Urinary bladder (tissue), 4 donors: Measurements from ENCODE around the gene SDR42E1. TPM values are rescaled to one million over a fixed set of nuclear protein-coding genes. Genes with fewer than 3 reads are reported as not detected.

Experiments used
- DNase-seq: peaks from one replicate; pipeline ENCODE4 v3.0.0-alpha.2; 2015; ENCODE audit errors: extremely low spot score
- H3K27ac ChIP-seq: one replicate; pipeline ENCODE4 v1.5.1; 2013; ENCODE audit warnings: low read depth, mild to moderate bottlenecking, moderate library complexity
- H3K36me3 ChIP-seq: one replicate; pipeline ENCODE4 v1.6.1; 2013; ENCODE audit warnings: mild to moderate bottlenecking, moderate library complexity; ENCODE audit not compliant: insufficient read depth
- H3K4me1 ChIP-seq: one replicate; pipeline ENCODE4 v1.6.1; 2013; ENCODE audit warnings: mild to moderate bottlenecking, moderate library complexity; ENCODE audit not compliant: insufficient read depth
- H3K4me3 ChIP-seq: one replicate; pipeline ENCODE4 v1.5.1; 2013; ENCODE audit warnings: low read depth, low read length
- WGBS: extraction: QIAGEN DNeasy Blood & Tissue Kit; methylation state at CpG from one replicate; pipeline ENCODE4 v1.1.7; 2013; 5-methylcytosine and 5-hydroxymethylcytosine counted together
- polyA plus RNA-seq: library from polyadenylated mRNA; stranded (reverse); fragments of 200-250 nt; gene quantifications from one replicate; pipeline ENCODE4 v1.2.3, GENCODE V29; 2013
- total RNA-seq: library from RNA; depleted of rRNA; stranded (reverse); fragments of >200 nt; gene quantifications from one replicate; pipeline ENCODE4 v1.2.3, GENCODE V29; 2014
- donor health status: healthy with polysubstance abuse.
- donor health status: healthy.

Gene SDR42E1
- total and polyA plus RNA-seq, 2 donors: 1.3 to 5.3 TPM

DNA sequence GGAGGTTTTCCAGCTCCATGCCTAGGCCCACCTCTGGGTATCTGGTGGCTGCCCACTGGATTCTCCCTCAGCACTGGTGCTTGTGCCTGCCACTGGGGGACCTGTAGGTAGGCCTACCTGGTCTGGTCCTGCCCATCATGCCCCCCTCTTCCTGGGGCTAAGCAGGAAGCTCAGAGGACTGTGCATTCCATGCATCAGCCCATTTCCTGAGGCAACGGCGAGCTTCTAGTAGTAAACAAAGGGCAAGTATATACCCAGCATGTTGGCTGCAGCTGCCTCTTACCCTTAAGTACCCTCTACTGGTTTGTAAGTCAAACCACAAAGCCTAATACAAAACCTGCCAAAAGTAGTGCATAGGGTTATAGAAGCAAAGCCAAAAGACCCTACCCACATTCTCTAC is 37.5 kb downstream of the SDR42E1 start:
- H3K4me3 ChIP-seq: no peak overlapping the region
- WGBS: 75% methylated on average over 2 of the region's 2 CpGs
- H3K36me3 ChIP-seq: no peaks in the 10 kb centered on the region
- H3K4me1 ChIP-seq: no peaks in the 10 kb centered on the region
- H3K27ac ChIP-seq: no peak overlapping the region
- DNase-seq: no peak

DNA sequence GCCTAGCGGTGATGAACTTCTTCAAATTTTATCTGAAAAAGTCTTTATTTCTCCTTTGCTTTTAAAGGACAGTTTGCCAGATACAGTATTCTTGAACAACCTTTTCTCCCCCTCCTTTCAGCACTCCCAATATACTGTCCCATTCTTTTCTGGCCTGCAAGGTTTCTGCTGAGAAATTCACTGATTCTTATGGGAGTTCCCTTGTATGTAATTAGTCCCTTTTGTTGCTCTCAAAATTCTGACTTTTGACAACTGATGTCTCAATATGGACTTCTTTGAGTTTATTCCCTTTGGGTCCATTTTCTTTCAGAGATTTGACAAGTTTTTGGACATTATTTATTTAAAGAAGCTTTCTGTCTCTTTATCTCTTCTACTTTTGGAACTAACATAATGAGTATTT is 39.4 kb downstream of the SDR42E1 start:
- Histone ChIP-seq H3K36me3 (no peaks in the 10 kb centered on the region), H3K4me3 (no peak overlapping the region), H3K27ac (no peak overlapping the region), H3K4me1 (no peaks in the 10 kb centered on the region)
- whole genome bisulfite sequencing: 94% methylated on average over 1 of the region's 1 CpG
- DNase-seq: no peak

- Histone ChIP-seq H3K27ac (no peak overlapping the region), H3K4me1 (no peaks in the 10 kb centered on the region), H3K36me3 (no peaks in the 10 kb centered on the region), H3K4me3 (no peak overlapping the region)
- DNase-seq: no peak
- WGBS: 84% methylated on average over 5 of the region's 5 CpGs
Measured at GRCh38 chr16:81967358-81967757, 43.9 kb downstream of the SDR42E1 start.

DNA sequence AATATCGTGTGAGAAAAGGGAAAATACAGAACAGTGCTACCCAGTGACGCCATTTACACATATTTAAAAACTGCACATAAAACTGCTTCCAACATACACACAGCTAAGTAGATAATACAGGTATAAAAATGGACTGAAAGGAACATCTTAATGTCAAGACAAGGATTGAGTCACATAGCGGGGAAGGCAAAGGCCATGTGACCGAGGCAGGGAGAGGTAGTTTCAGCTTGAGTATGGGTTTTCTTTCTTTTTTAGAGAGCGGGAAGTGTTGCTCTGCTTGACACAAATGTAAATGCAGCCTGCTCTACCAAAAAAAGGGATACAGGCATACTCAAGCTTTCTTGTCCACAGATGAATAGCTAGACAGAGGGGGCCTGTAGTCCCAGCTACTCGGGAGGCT is 46.5 kb downstream of the SDR42E1 start:
- H3K4me3 ChIP-seq: no peak overlapping the region
- no peak for DNase-seq
- H3K4me1 ChIP-seq: no peaks in the 10 kb centered on the region
- WGBS: 93% methylated on average over 6 of the region's 6 CpGs
- no peaks in the 10 kb centered on the region for H3K36me3 ChIP-seq
- no peak overlapping the region for H3K27ac ChIP-seq

DNA sequence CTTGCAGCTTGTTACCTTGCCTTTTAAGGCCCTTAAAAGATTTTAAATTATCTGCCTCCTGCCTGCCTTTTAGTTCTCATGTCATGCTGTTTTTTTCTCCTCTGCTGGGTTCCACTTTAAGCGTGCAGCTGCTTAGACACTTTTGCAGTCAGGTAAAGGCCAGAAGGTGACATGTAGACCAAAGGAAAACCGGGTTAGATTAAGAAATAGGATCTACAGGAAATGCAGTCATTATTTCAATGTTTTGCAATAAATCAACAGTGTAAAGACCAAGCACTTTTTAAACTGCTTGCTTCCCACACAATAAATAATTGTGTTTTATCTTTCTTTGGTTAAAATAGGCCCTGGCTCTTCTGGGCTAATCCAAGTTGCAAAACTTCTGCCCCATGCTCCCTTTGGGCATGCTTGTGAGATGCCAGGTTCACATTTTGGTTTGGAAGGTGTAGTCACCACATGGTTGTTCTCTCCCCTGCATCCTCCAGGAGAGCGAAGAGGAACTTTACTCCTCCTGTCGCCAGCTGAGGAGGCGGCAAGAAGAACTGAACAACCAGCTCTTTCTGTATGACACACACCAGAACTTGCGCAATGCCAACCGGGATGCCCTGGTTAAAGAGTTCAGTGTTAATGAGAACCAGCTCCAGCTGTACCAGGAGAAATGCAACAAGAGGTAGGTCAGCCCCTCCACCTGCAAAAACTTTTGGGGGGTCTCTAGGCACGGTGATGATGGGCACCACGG is 54.9 kb downstream of the SDR42E1 start:
- WGBS: 83% methylated on average over 9 of the region's 9 CpGs
- no peak overlapping the region for H3K4me3 ChIP-seq
- H3K4me1 ChIP-seq: no peaks in the 10 kb centered on the region
- DNase-seq: no peak
- no peaks in the 10 kb centered on the region for H3K36me3 ChIP-seq
- no peak overlapping the region for H3K27ac ChIP-seq

DNA sequence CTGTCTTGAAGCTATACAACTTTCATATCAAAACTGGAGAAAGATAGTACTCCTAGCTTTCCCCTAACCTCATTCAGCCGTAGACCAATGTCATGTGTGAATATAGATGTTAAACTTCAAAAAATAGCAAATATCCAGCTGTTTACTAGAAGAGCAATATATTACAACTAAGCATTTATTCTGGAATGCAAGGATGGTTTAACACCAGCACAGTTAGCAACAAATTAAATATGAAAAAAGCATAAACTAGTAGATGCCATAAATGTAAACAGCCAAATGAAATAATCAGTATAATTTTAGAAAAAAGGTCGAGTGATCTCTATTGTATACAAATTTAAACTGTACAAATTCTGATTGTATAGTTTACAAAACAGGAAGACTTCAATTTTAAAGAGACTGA is 59.7 kb downstream of the SDR42E1 start:
- Histone ChIP-seq H3K4me3 (no peak overlapping the region), H3K36me3 (no peaks in the 10 kb centered on the region), H3K27ac (no peak overlapping the region), H3K4me1 (no peaks in the 10 kb centered on the region)
- 70% methylated on average over 2 of the region's 2 CpGs for WGBS
- no peak for DNase-seq

DNA sequence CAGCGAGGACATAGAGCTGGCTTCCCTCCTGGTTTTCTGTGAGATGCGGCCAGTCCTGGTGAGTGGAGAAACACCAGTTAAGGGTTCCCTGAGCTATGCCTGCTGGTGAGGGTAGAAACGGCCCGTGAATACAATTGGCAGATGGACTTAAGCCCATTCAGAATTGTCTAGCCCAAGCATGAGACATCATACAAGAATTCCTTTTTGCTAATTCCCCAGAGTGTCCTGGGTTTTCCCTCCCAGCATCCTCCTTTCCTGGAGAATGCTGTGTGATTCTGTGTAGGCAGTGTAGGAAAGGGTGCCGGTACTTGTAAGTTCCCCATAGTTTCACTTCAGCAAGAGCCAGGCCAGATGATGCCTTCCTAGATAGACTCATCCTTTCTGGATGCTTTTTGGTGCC is 65.1 kb downstream of the SDR42E1 start:
- no peaks in the 10 kb centered on the region for H3K4me1 ChIP-seq
- 91% methylated on average over 5 of the region's 5 CpGs for WGBS
- no peak overlapping the region for H3K4me3 ChIP-seq
- H3K36me3 ChIP-seq: no peaks in the 10 kb centered on the region
- no peak for DNase-seq
- no peak overlapping the region for H3K27ac ChIP-seq

DNA sequence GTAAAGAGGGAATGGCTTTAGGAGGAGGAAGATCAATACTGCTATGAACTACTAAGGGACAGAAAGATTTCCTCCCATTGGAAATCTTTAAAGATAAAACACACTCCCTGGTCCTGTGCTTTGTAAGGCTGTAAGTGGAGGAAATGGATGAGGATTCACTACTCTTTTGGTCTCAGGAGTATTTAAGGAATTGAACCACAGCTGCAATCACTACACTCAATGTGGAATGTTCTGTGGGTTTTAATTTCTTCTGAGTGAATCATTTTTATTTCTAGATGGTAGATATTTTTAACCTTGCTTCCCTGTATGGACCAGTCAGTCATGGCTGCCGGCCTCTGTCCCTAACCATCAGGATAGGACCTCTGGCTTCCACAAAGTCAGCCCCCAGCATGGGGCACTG is 65.6 kb downstream of the SDR42E1 start:
- no peak for DNase-seq
- H3K4me1 ChIP-seq: no peaks in the 10 kb centered on the region
- H3K27ac ChIP-seq: no peak overlapping the region
- WGBS: 82% methylated on average over 1 of the region's 1 CpG
- H3K36me3 ChIP-seq: no peaks in the 10 kb centered on the region
- H3K4me3 ChIP-seq: no peak overlapping the region

DNA sequence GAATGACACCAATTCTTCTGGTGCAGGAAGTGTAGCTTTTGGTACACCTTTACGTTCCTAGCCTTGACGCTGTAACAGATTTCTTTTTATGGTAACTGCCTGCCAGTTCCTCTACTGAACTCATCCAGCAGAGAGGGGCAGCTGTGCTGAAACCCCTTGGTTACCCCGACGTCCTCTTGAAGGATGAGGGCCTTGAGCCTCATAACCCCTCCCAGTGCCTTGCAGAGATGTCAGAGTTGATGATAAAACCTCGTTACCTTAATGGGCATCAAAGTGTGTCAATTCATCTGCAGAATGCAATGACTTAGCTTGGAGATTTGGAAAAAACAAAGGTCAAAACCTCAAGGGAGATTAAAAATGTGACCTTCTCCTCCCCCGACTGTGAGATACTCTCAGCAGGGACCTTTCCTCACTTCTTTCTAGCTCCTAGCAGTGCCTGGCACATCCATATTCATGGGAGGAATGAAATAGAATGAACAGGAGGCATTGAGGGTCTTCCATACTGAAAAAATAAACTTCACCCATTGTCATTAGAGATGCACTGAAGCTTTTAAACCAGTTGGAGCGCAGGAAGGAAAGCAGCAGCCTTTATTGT is 69.2 kb downstream of the SDR42E1 start:
- Histone ChIP-seq H3K36me3 (no peaks in the 10 kb centered on the region), H3K4me3 (no peak overlapping the region), H3K4me1 (no peaks in the 10 kb centered on the region), H3K27ac (no peak overlapping the region)
- no peak for DNase-seq
- 88% methylated on average over 7 of the region's 7 CpGs for WGBS

DNA sequence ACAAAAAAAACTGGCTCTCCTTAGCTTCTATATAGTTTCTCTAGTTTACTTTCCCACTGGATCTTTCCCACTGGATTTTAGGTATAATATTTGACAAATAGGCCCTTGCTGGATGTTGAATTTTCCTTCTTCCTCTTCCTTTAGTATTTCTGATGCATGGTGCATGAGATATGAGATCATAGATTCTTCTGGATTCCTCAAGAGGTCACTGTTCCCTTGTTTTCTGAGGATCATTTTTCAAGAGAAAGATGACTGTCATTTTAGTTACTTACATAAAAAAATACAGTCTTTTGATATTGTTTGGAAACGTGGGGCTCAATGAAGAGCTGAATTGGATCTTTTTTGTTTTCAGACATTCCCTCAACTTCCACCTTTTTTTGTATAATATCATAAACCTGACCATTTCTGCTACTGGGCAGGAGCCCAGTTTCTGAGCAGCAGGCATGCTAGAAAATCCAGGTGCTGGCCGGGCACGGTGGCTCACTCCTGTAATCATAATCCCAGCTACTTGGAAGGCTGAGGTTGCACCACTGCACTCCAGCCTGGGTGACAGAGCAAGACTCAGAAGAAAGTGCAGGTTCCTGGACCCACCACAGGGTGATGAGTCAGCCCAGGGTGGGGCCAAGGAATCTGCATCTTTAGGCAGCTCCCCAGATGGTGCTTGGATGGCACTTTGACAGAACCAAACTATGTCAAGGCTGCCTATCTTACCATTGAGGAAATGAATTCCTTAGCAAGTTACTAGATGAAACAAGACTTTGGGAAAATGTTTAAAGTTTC is 70.3 kb downstream of the SDR42E1 start:
- H3K4me3 ChIP-seq: no peak overlapping the region
- WGBS: 29% methylated on average over 3 of the region's 3 CpGs
- no peak overlapping the region for H3K27ac ChIP-seq
- H3K4me1 ChIP-seq: no peaks in the 10 kb centered on the region
- no peaks in the 10 kb centered on the region for H3K36me3 ChIP-seq
- DNase-seq: no peak

- 73% methylated on average over 7 of the region's 7 CpGs for WGBS
- H3K4me1 ChIP-seq: no peaks in the 10 kb centered on the region
- no peaks in the 10 kb centered on the region for H3K36me3 ChIP-seq
- no peak overlapping the region for H3K27ac ChIP-seq
- no peak for DNase-seq
- no peak overlapping the region for H3K4me3 ChIP-seq
Measured at GRCh38 chr16:81939164-81940056, 71.9 kb downstream of the SDR42E1 start.
